Naive thymus-derived CD4-positive, alpha-beta T cell (primary cell): ENCODE data around the gene CABP4. TPM values are rescaled to one million over a fixed set of nuclear protein-coding genes. Genes with fewer than 3 reads are reported as not detected.
"Not testable (repeated sequence)": the region's sequence is repeated elsewhere in the genome, so short reads cannot be mapped to it uniquely, and the experiment has no call there.

Experiments
- ATAC-seq: fragments of 150-1000 bp; cut with Tn5 transposase; 2 replicates; pipeline ENCODE4 v1.10.0; 2021; ENCODE audit warnings: mild to moderate bottlenecking, moderate library complexity
- CTCF ChIA-PET: fragments of 350-600 bp; sonication (Branson Sonifier 250); formaldehyde crosslinking; loops from one replicate; lab custom pipeline; 2021; ENCODE audit warnings: antibody characterized with exemption; lab: Charles Lee
- POLR2A ChIA-PET: fragments of 350-600 bp; sonication (Branson Sonifier 250); formaldehyde crosslinking; loops from one replicate; lab custom pipeline; 2021; ENCODE audit warnings: antibody characterized with exemption, inconsistent platforms; lab: Charles Lee
- DNase-seq, 9 donors: peaks; one replicate each; pipeline versions ENCODE4 v3.0.0 to v3.0.0-alpha.2; 2020 to 2022; ENCODE audit warnings: mixed read lengths in 1 of 9
- H3K27ac ChIP-seq: one replicate; pipeline ENCODE4 v1.7.0; 2013; ENCODE audit warnings: mild to moderate bottlenecking, low read depth, low read length, moderate library complexity
- H3K27me3 ChIP-seq, 2 donors: one replicate each; pipeline ENCODE4 v1.7.0; 2013; ENCODE audit warnings: low read length in 2 of 2, mild to moderate bottlenecking in 2 of 2, moderate library complexity in 2 of 2; ENCODE audit not compliant: control insufficient read depth in 2 of 2, insufficient read depth in 2 of 2
- H3K36me3 ChIP-seq, 3 experiments: 1 replicate in 2 of 3; 2 replicates in 1 of 3; pipeline ENCODE4 v1.7.0; 2013; ENCODE audit warnings: low read length in 3 of 3, mild to moderate bottlenecking in 3 of 3, moderate library complexity in 1 of 3; ENCODE audit not compliant: insufficient read depth in 3 of 3, control insufficient read depth in 2 of 3
- H3K4me1 ChIP-seq, 2 donors: one replicate each; pipeline ENCODE4 v1.7.0; 2013; ENCODE audit warnings: low read length in 2 of 2, mild to moderate bottlenecking in 2 of 2, moderate library complexity in 1 of 2; ENCODE audit not compliant: control insufficient read depth in 2 of 2, insufficient read depth in 2 of 2
- H3K4me3 ChIP-seq: 2 replicates; pipeline ENCODE4 v1.7.0; 2013; ENCODE audit warnings: mild to moderate bottlenecking, low read length
- H3K9me3 ChIP-seq, 3 experiments: 1 replicate in 2 of 3; 2 replicates in 1 of 3; pipeline ENCODE4 v1.7.0; 2013; ENCODE audit warnings: low read length in 3 of 3; ENCODE audit not compliant: control insufficient read depth in 2 of 3
- H3K27ac Mint-ChIP-seq, 9 donors: one replicate each; pipeline ENCODE4 v1.8.0; 2020 to 2022; ENCODE audit warnings: mixed read lengths in 9 of 9, mild to moderate bottlenecking in 8 of 9, moderate library complexity in 5 of 9, inconsistent platforms in 2 of 9
- H3K27me3 Mint-ChIP-seq, 5 donors: one replicate each; pipeline ENCODE4 v1.8.0; 2021 to 2022; ENCODE audit warnings: mixed read lengths in 5 of 5, mild to moderate bottlenecking in 1 of 5
- H3K36me3 Mint-ChIP-seq, 5 donors: one replicate each; pipeline ENCODE4 v1.8.0; 2020 to 2022; ENCODE audit warnings: mixed read lengths in 5 of 5, mild to moderate bottlenecking in 3 of 5, inconsistent platforms in 1 of 5
- H3K4me1 Mint-ChIP-seq, 7 donors: one replicate each; pipeline ENCODE4 v1.8.0; 2020 to 2022; ENCODE audit warnings: mixed read lengths in 7 of 7, mild to moderate bottlenecking in 3 of 7, inconsistent platforms in 1 of 7
- H3K4me3 Mint-ChIP-seq, 10 donors: one replicate each; pipeline ENCODE4 v1.8.0; 2020 to 2022; ENCODE audit warnings: mild to moderate bottlenecking in 10 of 10, mixed read lengths in 10 of 10, moderate library complexity in 6 of 10, inconsistent platforms in 2 of 10
- H3K9me3 Mint-ChIP-seq, 11 donors: one replicate each; pipeline ENCODE4 v1.8.0; 2020 to 2022; ENCODE audit warnings: mixed read lengths in 11 of 11, mild to moderate bottlenecking in 4 of 11, inconsistent platforms in 1 of 11, moderate library complexity in 1 of 11
- intact Hi-C, 2 donors: fragments of 100-400 bp; cut with micrococcal nuclease; formaldehyde crosslinking; loops; one replicate each; pipeline ENCODE4 v1.15.1; 2023
- polyA plus RNA-seq, 2 donors: library from polyadenylated mRNA; unstranded; fragments of 300-500 nt; fragmentation: Illumina TruSeq; gene quantifications; one replicate each; pipeline ENCODE4 v1.2.3, GENCODE V29; 2021
- total RNA-seq, 6 experiments: library from RNA in 5 of 6; stranded (reverse) in 5 of 6; gene quantifications; 1 replicate in 5 of 6; 2 replicates in 1 of 6; pipeline ENCODE4 v1.2.3 and lab custom pipeline; 2021 to 2026

The CABP4 gene
- total and polyA plus RNA-seq, 7 experiments from 2014 or later: 1.2 to 17.1 (median 2.9) TPM

- Mint-ChIP-seq H3K27ac (peak within 1 kb of the TSS; percentile 79 to 97 (median 88)), H3K27me3 (peaks cover 0 to 6% (median 0%) of the 10 kb centered on the region in 5 donors), H3K4me1 (peaks cover 23 to 44% (median 29%) of the 10 kb centered on the region in 7 donors), H3K4me3 (peak within 1 kb of the TSS; percentile 87 to 95 (median 90)), H3K36me3 (peaks cover 0 to 9% (median 0%) of the 10 kb centered on the region in 5 donors), H3K9me3 (no peaks in the 10 kb centered on the region)
- H3K27me3 ChIP-seq: no peaks in the 10 kb centered on the region
- no peaks in the 10 kb centered on the region for H3K9me3 ChIP-seq
- POLR2A ChIA-PET: interaction anchor here (0.6 to 18.3 kb wide), 21 partner anchors 9 to 229 kb away, joined by 3 to 230 read pairs (median 11); partner anchors contain the start of genes AIP, CABP4, CARNS1 and CORO1B
- intact Hi-C loops: loop anchor here (1.0 kb wide), 14 partner anchors 13 to 230 kb away; partner anchors contain the start of genes PPP1CA (in 2 of the 2), PTPRCAP (in 2 of the 2), RPS6KB2 (in 2 of the 2) and AIP (in 1 of the 2)
- peak; percentile 92 for ATAC-seq
- peak; percentile 82 to 95 (median 89) for DNase-seq
- peak within 1 kb of the TSS; percentile 74 for H3K4me3 ChIP-seq
- H3K36me3 ChIP-seq: peaks cover 0 to 4% (median 0%) of the 10 kb centered on the region in 3 experiments
- peaks cover 19 to 39% of the 10 kb centered on the region in 2 donors for H3K4me1 ChIP-seq
- CTCF ChIA-PET: interaction anchor here (0.7 to 2.8 kb wide), 13 partner anchors 13 to 82 kb away, joined by 3 to 11 read pairs (median 6); partner anchors contain the start of genes AIP, PPP1CA, PTPRCAP and TBC1D10C
- peak within 1 kb of the TSS; percentile 94 for H3K27ac ChIP-seq
These were observed 13.8 kb downstream of the CABP4 start, which contains the start of gene TMEM134 for GRCh38 chr11:67468759-67469507. TSS of gene TMEM134 (minus strand) at chr11:67469251. CDS start at chr11:67469192, 59 bp downstream.

- Histone ChIP-seq H3K4me1 (peaks cover 14 to 33% of the 10 kb centered on the region in 2 donors), H3K4me3 (peak overlapping the region; percentile 67), H3K36me3 (peaks cover 0 to 4% (median 0%) of the 10 kb centered on the region in 3 experiments), H3K27me3 (no peaks in the 10 kb centered on the region), H3K9me3 (no peaks in the 10 kb centered on the region), H3K27ac (peak overlapping the region; percentile 94)
- no peak for DNase-seq
- Mint-ChIP-seq H3K4me1 (peaks cover 23 to 39% (median 29%) of the 10 kb centered on the region in 7 donors), H3K27me3 (peaks cover 0 to 7% (median 0%) of the 10 kb centered on the region in 5 donors), H3K9me3 (no peaks in the 10 kb centered on the region), H3K27ac (peak overlapping the region; percentile 28 to 93 (median 88)), H3K36me3 (peaks cover 0 to 9% (median 0%) of the 10 kb centered on the region in 5 donors), H3K4me3 (peak overlapping the region; percentile 72 to 92 (median 84))
- intact Hi-C loops: loop anchor here (1.0 kb wide), 14 partner anchors 13 to 230 kb away; partner anchors contain the start of genes PPP1CA (in 2 of the 2), PTPRCAP (in 2 of the 2), RPS6KB2 (in 2 of the 2) and AIP (in 1 of the 2)
- no peak for ATAC-seq
- ChIA-PET CTCF (interaction anchor here (0.7 to 2.8 kb wide), 6 partner anchors 15 to 68 kb away, joined by 3 to 11 read pairs (median 6); partner anchors contain the start of genes PPP1CA and PTPRCAP), POLR2A (interaction anchor here (1.1 to 18.3 kb wide), 12 partner anchors 10 to 78 kb away, joined by 3 to 230 read pairs (median 56); partner anchors contain the start of genes AIP, CARNS1, CORO1B and GPR152)
These were observed 14.3 kb downstream of the CABP4 start for GRCh38 chr11:67469508-67469811.

GRCh38 chr11:67470337-67471002, 15.3 kb downstream of the CABP4 start:
- peaks cover 8 to 29% of the 10 kb centered on the region in 2 donors for H3K4me1 ChIP-seq
- ChIA-PET POLR2A (interaction anchor here (1.1 to 18.3 kb wide), 8 partner anchors 14 to 68 kb away, joined by 3 to 230 read pairs (median 138); partner anchors contain the start of genes AIP, CARNS1, CORO1B and GPR152), CTCF (interaction anchor here (0.6 to 1.6 kb wide), 5 partner anchors 26 to 125 kb away, joined by 3 to 6 read pairs (median 3); partner anchors contain the start of gene PPP1CA)
- peak overlapping the region in 5 of 10 donors; percentile 87 to 92 (median 91) for H3K4me3 Mint-ChIP-seq
- H3K27me3 ChIP-seq: no peaks in the 10 kb centered on the region
- H3K4me1 Mint-ChIP-seq: peaks cover 19 to 35% (median 23%) of the 10 kb centered on the region in 7 donors
- H3K9me3 ChIP-seq: no peaks in the 10 kb centered on the region
- H3K36me3 ChIP-seq: peaks cover 0 to 4% (median 0%) of the 10 kb centered on the region in 3 experiments
- DNase-seq (no peak), ATAC-seq (no peak)
- H3K4me3 ChIP-seq: no peak overlapping the region
- H3K27ac Mint-ChIP-seq: peak overlapping the region in 4 of 9 donors; percentile 5 to 88 (median 48)
- H3K27ac ChIP-seq: no peak overlapping the region
- intact Hi-C loops: no loop called here
- H3K27me3 Mint-ChIP-seq: peaks cover 0 to 10% (median 0%) of the 10 kb centered on the region in 5 donors
- H3K36me3 Mint-ChIP-seq: peaks cover 0 to 3% (median 0%) of the 10 kb centered on the region in 5 donors
- no peaks in the 10 kb centered on the region for H3K9me3 Mint-ChIP-seq

GRCh38 chr11:67472882-67473281, 17.7 kb downstream of the CABP4 start:
- intact Hi-C loops: no loop called here
- DNase-seq (no peak), ATAC-seq (no peak)
- H3K4me1 Mint-ChIP-seq: peaks cover 5 to 17% (median 8%) of the 10 kb centered on the region in 7 donors
- Histone ChIP-seq H3K4me1 (peaks cover 7 to 12% of the 10 kb centered on the region in 2 donors), H3K27me3 (no peaks in the 10 kb centered on the region), H3K4me3 (no peak overlapping the region), H3K27ac (no peak overlapping the region), H3K9me3 (no peaks in the 10 kb centered on the region), H3K36me3 (peaks cover 0 to 4% (median 0%) of the 10 kb centered on the region in 3 experiments)
- H3K27me3 Mint-ChIP-seq: peaks cover 0 to 17% (median 0%) of the 10 kb centered on the region in 5 donors
- ChIA-PET POLR2A (interaction anchor here (0.6 to 11.2 kb wide), 6 partner anchors 10 to 181 kb away, joined by 3 to 207 read pairs (median 6); partner anchors contain the start of genes AIP, CARNS1, PPP1CA and PTPRCAP), CTCF (interaction anchor here (1.0 kb wide), 1 partner anchor 38 kb away, joined by 4 read pairs; no protein-coding TSS in a partner anchor)
- no peaks in the 10 kb centered on the region for H3K36me3 Mint-ChIP-seq
- no peak overlapping the region for H3K4me3 Mint-ChIP-seq
- no peak overlapping the region for H3K27ac Mint-ChIP-seq
- H3K9me3 Mint-ChIP-seq: no peaks in the 10 kb centered on the region

- H3K9me3 Mint-ChIP-seq, H3K27ac Mint-ChIP-seq, H3K9me3 ChIP-seq, H3K27ac ChIP-seq, H3K4me1 ChIP-seq, H3K27me3 ChIP-seq, H3K4me1 Mint-ChIP-seq, H3K36me3 ChIP-seq, H3K4me3 Mint-ChIP-seq, intact Hi-C loops, DNase-seq, H3K36me3 Mint-ChIP-seq, ATAC-seq, H3K4me3 ChIP-seq: not testable (repeated sequence)
- POLR2A ChIA-PET: interaction anchor here (0.6 to 1.5 kb wide), 8 partner anchors 8 to 84 kb away, joined by 3 to 5 read pairs (median 4); no protein-coding TSS in a partner anchor
- H3K27me3 Mint-ChIP-seq: peaks cover 0 to 17% (median 0%) of the 10 kb centered on the region in 5 donors
- CTCF ChIA-PET: interaction anchor here (0.6 to 1.7 kb wide), 2 partner anchors 94 to 132 kb away, joined by 3 to 5 read pairs; no protein-coding TSS in a partner anchor
These were observed 21.5 kb downstream of the CABP4 start for GRCh38 chr11:67476692-67477091.
